DMS79 (cell line): ENCODE results near the gene CTRB2.
"Not testable (repeated sequence)": the region's sequence is repeated elsewhere in the genome, so short reads cannot be mapped to it uniquely, and the experiment has no call there.

Source experiments
- DNase-seq: peaks from one replicate; lab custom pipeline; 2025; lab: John Stamatoyannopoulos, UW

Gene CTRB2

GRCh38 chr16:75205961-75206748 lies 806 bp downstream of the CTRB2 start:
- DNase-seq, result not testable (repeated sequence)

GRCh38 chr16:75205438-75205837 lies 1.5 kb downstream of the CTRB2 start:
- DNase-seq, result not testable (repeated sequence)

GRCh38 chr16:75204905-75205304 lies 2.1 kb downstream of the CTRB2 start:
- DNase-seq, result not testable (repeated sequence)

- no peak for DNase-seq
These were observed 2.6 kb downstream of the CTRB2 start for GRCh38 chr16:75204410-75204758.

GRCh38 chr16:75203667-75204409 lies 3.1 kb downstream of the CTRB2 start:
- no peak for DNase-seq

- no peak for DNase-seq
These were observed 3.9 kb downstream of the CTRB2 start for GRCh38 chr16:75203096-75203495.

GRCh38 chr16:75202069-75202590 lies 4.8 kb downstream of the CTRB2 start:
- no peak for DNase-seq

- no peak for DNase-seq
These were observed 8.8 kb downstream of the CTRB2 start for GRCh38 chr16:75198135-75198600.

GRCh38 chr16:75197522-75198134 lies 9.3 kb downstream of the CTRB2 start:
- no peak for DNase-seq

GRCh38 chr16:75196836-75197235 lies 10.1 kb downstream of the CTRB2 start:
- no peak for DNase-seq

GRCh38 chr16:75195811-75196790 lies 10.9 kb downstream of the CTRB2 start:
- DNase-seq, result no peak

- DNase-seq, result no peak
These were observed 13.1 kb downstream of the CTRB2 start for GRCh38 chr16:75193730-75194444.

- DNase-seq, result peak; percentile 37
These were observed 13.7 kb downstream of the CTRB2 start for GRCh38 chr16:75193265-75193650.

GRCh38 chr16:75192606-75193264 lies 14.2 kb downstream of the CTRB2 start:
- no peak for DNase-seq

GRCh38 chr16:75189638-75190245 lies 17.2 kb downstream of the CTRB2 start:
- DNase-seq, result no peak

GRCh38 chr16:75188832-75189477 lies 18.0 kb downstream of the CTRB2 start:
- no peak for DNase-seq

GRCh38 chr16:75181630-75182029 lies 25.3 kb downstream of the CTRB2 start:
- no peak for DNase-seq

GRCh38 chr16:75179208-75179607 lies 27.8 kb downstream of the CTRB2 start:
- DNase-seq, result no peak

GRCh38 chr16:75176926-75177325 lies 30.0 kb downstream of the CTRB2 start:
- DNase-seq, result no peak
